Brain microvascular endothelial cell (primary cell): ENCODE measurements around the gene SH3BP2.

Experiments
- DNase-seq: peaks from one replicate; pipeline ENCODE4 v3.0.0-alpha.2; 2020
- H3K27ac ChIP-seq: fragments of 250-450 bp; sonication (Bioruptor Pico); 2 replicates; pipeline ENCODE4 v1.5.1; 2020; ENCODE audit warnings: mild to moderate bottlenecking, moderate library complexity
- H3K27me3 ChIP-seq: fragments of 250-450 bp; sonication (Bioruptor Pico); replicated peaks from 2 replicates; pipeline ENCODE4 v1.5.1; 2020; ENCODE audit warnings: mild to moderate bottlenecking
- H3K36me3 ChIP-seq: fragments of 250-450 bp; sonication (Bioruptor Pico); replicated peaks from 2 replicates; pipeline ENCODE4 v1.5.1; 2020; ENCODE audit warnings: mild to moderate bottlenecking
- H3K4me3 ChIP-seq: 2 replicates; pipeline ENCODE4 v1.5.1; 2011; ENCODE audit warnings: low read depth, mild to moderate bottlenecking, control low read depth, low read length, moderate library complexity
- in situ Hi-C: cut with HindIII; loops from 2 replicates; pipeline ENCODE4 v1.10.0; 2017; ENCODE audit warnings: low sequenced_read_pairs, low pct_ligation_motif_present
- TF ChIP-seq, protein P1 (sequence below): IDR thresholded peaks from 2 replicates; pipeline ENCODE4 v1.5.1; 2011; ENCODE audit warnings: low read depth, mild to moderate bottlenecking, moderate library complexity, low read length, control low read depth, inconsistent platforms; ENCODE audit errors: missing control alignments

Gene SH3BP2

DNA sequence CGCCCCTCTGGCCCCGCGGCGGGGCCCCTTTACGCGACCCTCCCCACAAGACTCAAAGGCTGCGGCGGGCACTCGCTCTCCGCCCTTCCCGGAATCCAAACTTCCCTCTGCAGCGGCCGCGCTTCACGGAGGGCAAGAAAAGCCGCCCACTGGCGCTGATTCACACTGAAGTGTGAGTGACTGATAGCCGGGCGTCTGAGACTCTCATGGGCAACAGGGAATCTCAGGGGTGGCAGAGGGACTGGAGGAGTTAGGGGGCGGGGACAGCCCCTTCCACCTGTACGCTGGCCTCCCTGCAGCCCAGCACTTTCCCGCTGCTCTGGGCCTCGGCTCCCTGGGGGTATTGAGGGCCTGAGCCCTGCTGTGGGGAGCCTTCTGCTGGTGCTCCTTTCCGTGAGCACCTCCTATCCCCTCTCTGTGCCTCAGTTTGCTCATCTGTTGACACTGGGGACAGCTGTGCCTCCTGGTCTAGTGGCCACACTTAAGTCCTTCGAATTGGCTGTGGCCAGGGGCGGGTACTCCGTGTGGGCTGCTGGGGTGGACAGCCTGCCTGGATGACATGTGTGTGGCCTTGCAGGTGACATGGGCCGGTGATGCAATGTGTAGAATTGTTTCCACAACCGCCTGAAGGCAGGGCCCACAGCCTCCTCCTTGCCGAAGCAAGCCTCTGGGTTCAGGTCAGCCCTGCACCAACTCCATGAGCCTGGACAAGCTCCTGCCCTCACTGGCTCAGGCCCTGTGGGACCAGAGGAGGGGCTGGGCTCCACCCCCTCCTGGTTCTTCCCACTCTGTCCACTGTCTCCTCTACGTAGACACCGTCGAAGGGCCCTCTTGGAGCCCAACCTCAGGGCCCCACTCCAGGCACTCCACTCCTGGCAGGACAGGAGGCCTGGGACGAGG, 951 bp downstream of the SH3BP2 start:
- no peaks in the 10 kb centered on the region for H3K36me3 ChIP-seq
- peak overlapping the region; percentile 57 for H3K4me3 ChIP-seq
- no peaks in the 10 kb centered on the region for H3K27me3 ChIP-seq
- DNase-seq: no peak
- in situ Hi-C loops: no loop called here
- TF ChIP-seq, protein P1, sequence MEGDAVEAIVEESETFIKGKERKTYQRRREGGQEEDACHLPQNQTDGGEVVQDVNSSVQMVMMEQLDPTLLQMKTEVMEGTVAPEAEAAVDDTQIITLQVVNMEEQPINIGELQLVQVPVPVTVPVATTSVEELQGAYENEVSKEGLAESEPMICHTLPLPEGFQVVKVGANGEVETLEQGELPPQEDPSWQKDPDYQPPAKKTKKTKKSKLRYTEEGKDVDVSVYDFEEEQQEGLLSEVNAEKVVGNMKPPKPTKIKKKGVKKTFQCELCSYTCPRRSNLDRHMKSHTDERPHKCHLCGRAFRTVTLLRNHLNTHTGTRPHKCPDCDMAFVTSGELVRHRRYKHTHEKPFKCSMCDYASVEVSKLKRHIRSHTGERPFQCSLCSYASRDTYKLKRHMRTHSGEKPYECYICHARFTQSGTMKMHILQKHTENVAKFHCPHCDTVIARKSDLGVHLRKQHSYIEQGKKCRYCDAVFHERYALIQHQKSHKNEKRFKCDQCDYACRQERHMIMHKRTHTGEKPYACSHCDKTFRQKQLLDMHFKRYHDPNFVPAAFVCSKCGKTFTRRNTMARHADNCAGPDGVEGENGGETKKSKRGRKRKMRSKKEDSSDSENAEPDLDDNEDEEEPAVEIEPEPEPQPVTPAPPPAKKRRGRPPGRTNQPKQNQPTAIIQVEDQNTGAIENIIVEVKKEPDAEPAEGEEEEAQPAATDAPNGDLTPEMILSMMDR: no peak
- H3K27ac ChIP-seq: peak overlapping the region; percentile 45

DNA sequence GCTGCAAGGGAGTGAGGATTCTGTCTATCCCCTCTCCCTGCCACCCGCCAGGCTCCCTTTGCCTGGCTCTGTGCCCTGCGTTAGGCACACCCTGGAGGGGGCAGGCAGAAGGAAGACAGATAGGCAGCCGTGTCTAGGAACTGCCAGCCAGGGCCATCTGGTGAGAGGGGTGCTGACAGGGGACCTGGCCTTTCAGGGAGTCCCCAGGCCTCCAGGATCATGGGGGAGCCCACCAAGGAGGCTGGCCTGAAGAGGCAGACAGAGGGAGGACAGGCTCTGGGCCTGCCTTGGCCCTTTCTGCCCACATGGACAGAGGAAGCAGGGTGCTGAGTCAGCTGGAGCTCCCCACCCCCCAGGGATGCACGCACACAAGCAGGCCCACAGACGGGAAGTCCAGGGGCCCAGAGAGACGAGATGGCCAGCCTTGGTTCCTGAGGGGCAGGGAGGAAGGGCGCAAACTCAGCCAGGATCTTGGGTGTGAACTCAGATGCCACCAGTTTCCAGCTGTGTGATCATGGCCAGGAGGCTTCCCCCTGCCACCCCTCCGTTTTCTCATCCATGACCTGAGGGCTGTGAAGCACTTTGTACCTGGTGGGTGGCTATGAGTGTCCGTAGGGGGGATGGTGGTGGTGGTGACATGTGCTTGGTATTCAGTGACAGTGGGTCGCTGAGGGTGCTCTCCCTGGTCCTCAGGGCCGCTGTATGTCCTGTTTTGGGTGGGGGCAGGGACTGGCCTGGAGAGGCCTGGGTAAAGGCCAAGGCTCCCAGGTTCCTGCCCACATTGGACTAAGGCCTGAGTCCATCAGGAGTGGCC, 1.8 kb downstream of the SH3BP2 start:
- in situ Hi-C loops: no loop called here
- Histone ChIP-seq H3K36me3 (no peaks in the 10 kb centered on the region), H3K27me3 (no peaks in the 10 kb centered on the region), H3K27ac (peak overlapping the region; percentile 45), H3K4me3 (peak overlapping the region; percentile 57)
- peak; percentile 68 for DNase-seq
- TF ChIP-seq, protein P1: no peak

DNA sequence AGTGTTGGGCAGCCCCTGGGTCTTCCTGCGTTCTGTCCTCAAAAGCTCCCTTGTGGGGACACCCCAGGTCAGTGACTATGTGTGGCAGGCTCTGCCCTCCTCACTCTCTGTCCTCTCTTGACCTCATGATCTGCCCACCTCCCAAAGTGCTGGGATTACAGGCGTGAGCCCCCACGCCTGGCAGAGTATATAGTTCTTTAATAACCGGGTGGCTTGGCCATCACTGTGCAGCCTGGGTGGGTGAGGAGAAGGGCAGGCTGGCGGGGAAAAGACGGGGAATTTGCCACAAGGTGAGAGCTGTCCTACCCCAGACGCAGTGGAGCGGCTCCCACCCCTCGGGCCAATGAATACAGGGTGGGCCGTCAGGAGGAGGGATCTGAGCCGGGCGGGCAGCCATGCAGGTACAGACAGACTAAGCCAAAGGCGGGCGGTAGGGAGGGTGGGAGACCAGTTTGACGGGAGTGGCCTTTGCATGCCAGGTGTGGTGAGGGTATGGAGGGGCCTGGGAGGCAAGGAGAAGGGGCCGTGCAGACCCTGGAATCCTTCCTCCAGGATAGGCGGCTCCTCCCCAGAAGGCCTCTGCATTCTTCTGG, 2.5 kb downstream of the SH3BP2 start:
- in situ Hi-C loops: no loop called here
- DNase-seq: no peak
- H3K27ac ChIP-seq: no peak overlapping the region
- TF ChIP-seq, protein P1: no peak
- H3K36me3 ChIP-seq: no peaks in the 10 kb centered on the region
- no peak overlapping the region for H3K4me3 ChIP-seq
- no peaks in the 10 kb centered on the region for H3K27me3 ChIP-seq

DNA sequence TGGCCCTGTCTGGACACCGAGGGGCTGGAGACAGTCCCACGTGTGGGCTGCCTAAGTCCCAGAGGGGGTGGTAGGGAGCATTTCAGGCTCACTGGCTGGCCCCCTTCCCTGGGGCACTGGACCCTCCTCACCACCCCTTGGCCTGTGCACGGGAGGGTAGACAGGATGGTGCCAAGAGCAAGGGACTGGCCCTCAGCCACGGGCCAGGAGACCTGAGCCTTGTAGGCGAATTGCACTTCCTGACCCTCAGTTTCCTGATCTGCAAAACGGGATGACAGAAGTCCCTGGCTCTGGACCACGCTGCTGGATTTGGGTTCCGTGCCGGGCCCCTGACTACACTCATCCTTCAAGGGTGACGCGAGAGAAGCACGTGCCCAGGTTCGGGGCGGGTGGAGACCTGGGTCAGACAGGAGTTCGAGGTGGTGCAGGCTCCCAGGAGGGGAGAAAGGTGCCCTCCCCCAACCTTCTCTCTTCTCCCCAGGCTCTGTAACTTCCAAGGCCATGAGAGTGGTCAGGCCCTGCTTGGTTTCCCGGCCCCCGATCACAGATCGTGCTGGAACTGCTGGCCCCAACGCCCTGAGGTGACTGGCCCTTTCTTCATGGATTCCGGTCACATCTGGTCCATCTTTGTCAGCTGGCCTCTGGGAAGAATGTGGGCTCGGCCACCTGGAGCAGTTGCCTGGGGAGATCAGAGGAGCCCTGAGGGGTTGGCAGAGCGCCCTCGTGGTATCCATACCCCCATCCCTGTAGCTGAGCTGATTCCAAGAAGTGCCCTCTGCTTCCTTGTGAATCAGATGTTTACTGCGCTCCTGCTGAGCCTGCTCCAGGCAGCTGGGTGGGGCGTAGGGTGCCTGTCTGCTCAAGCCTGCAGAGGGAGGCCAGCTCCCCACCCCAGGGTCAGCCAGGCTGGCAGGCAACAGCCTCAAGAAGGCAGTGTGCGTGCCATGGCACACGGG, 3.3 kb downstream of the SH3BP2 start:
- no peaks in the 10 kb centered on the region for H3K36me3 ChIP-seq
- no peak overlapping the region for H3K27ac ChIP-seq
- no peaks in the 10 kb centered on the region for H3K27me3 ChIP-seq
- DNase-seq: no peak
- in situ Hi-C loops: no loop called here
- H3K4me3 ChIP-seq: no peak overlapping the region
- TF ChIP-seq, protein P1: no peak

DNA sequence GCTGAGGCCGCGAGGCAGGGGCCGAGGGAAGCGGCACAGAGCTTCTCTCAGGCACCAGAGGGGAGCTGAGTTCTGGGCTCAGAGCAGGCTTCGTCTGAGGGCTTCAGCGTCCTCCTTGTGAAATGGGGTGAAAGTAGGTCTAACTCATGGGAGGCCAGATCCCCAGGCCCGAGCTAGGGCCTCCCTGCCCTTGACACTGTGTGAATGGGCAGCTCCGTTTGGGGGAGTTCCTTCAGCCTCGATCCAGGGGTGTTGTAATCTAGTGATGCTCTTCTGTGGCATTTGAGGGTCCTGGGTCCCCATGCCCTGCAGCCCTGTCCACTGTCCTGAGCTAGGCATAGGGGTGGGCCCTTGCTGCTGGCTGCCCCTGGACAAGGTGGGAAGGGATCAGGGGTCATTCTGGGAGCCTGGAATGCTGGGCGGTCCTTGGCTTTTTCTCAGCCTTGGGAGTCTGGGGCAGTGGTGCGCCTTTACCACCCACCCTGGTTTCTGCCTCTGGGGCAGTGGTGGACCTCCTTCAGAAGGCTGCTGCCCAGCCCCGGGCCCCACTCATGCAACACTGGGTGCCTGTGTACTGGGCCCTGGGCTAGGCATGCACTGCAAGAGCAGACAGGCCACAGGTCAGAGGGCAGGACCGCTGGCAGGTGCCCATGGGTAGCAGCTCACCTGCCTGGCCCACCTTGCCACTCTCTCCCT, 4.1 kb downstream of the SH3BP2 start:
- no peaks in the 10 kb centered on the region for H3K36me3 ChIP-seq
- TF ChIP-seq, protein P1: no peak
- no peak overlapping the region for H3K4me3 ChIP-seq
- no peak for DNase-seq
- H3K27me3 ChIP-seq: no peaks in the 10 kb centered on the region
- no peak overlapping the region for H3K27ac ChIP-seq
- in situ Hi-C loops: no loop called here
